ENCODE measurements around the gene NFRKB.

The NFRKB gene

GRCh38 chr11:129928923-129929692 is 33.7 kb upstream of the NFRKB start:
- no peak for TF ChIP-seq PPARA (CRISPR knock-in tag; IDR thresholded peaks at IDR 0.05; ENCODE audit: borderline replicate concordance)
- TF ChIP-seq CREB5 (CRISPR knock-in tag; IDR thresholded peaks at IDR 0.05; ENCODE audit: low read depth) = no peak
- TF ChIP-seq ZFP30 (CRISPR knock-in tag; IDR thresholded peaks at IDR 0.05) = no peak
- TF ChIP-seq ZFP3 (CRISPR knock-in tag; IDR thresholded peaks at IDR 0.05) = no peak
- no peak for TF ChIP-seq TOX (CRISPR knock-in tag; IDR thresholded peaks at IDR 0.05; ENCODE audit: borderline replicate concordance)
- no peak for TF ChIP-seq SNAI2 (CRISPR knock-in tag; IDR thresholded peaks at IDR 0.05)
- no peak for TF ChIP-seq ZC3H10 (CRISPR knock-in tag; IDR thresholded peaks at IDR 0.05)
- no peak for TF ChIP-seq POU6F1 (CRISPR knock-in tag; IDR thresholded peaks at IDR 0.05; ENCODE audit: borderline replicate concordance, low read depth)
- TF ChIP-seq RARB (CRISPR knock-in tag; IDR thresholded peaks at IDR 0.05) = no peak
- no peak for TF ChIP-seq ISL1 (CRISPR knock-in tag; IDR thresholded peaks at IDR 0.05)
- TF ChIP-seq GLIS3 (CRISPR knock-in tag; IDR thresholded peaks at IDR 0.05) = no peak
- no peak for TF ChIP-seq CSRNP3 (CRISPR knock-in tag; IDR thresholded peaks at IDR 0.05)
- no peak for TF ChIP-seq CSDC2 (CRISPR knock-in tag; IDR thresholded peaks at IDR 0.05)
- no peak for TF ChIP-seq ESRRG (CRISPR knock-in tag; IDR thresholded peaks at IDR 0.05)
- no peak for TF ChIP-seq ZNF8 (CRISPR knock-in tag; IDR thresholded peaks at IDR 0.05)
- ATAC-seq = no peak

GRCh38 chr11:129922674-129923073 is 27.3 kb upstream of the NFRKB start:
- TF ChIP-seq GLIS3 (CRISPR knock-in tag; IDR thresholded peaks at IDR 0.05) (no peak), PATZ1 (CRISPR knock-in tag; IDR thresholded peaks at IDR 0.05; ENCODE audit: borderline replicate concordance) (no peak), TCF4 (CRISPR knock-in tag; IDR thresholded peaks at IDR 0.05; ENCODE audit: borderline replicate concordance) (no peak), POU6F1 (CRISPR knock-in tag; IDR thresholded peaks at IDR 0.05; ENCODE audit: borderline replicate concordance, low read depth) (no peak), ZNF565 (CRISPR knock-in tag; conservative IDR thresholded peaks at IDR 0.05; ENCODE audit: low read depth) (no peak), RARB (CRISPR knock-in tag; IDR thresholded peaks at IDR 0.05) (no peak), ARNTL (CRISPR knock-in tag; IDR thresholded peaks at IDR 0.05; ENCODE audit: borderline replicate concordance, low read depth) (no peak), TSHZ2 (CRISPR knock-in tag; IDR thresholded peaks at IDR 0.05) (no peak), ISL1 (CRISPR knock-in tag; IDR thresholded peaks at IDR 0.05) (no peak), ZFP30 (CRISPR knock-in tag; IDR thresholded peaks at IDR 0.05) (no peak), SNAI2 (CRISPR knock-in tag; IDR thresholded peaks at IDR 0.05) (no peak), ZNF8 (CRISPR knock-in tag; IDR thresholded peaks at IDR 0.05) (no peak), OSR1 (CRISPR knock-in tag; IDR thresholded peaks at IDR 0.05) (no peak), ZNF70 (CRISPR knock-in tag; IDR thresholded peaks at IDR 0.05) (no peak), ESRRG (CRISPR knock-in tag; IDR thresholded peaks at IDR 0.05) (no peak)
- ATAC-seq = no peak

All from SK-N-SH treated with all-trans-retinoic acid at 6 μM for 48 hours (cell line).